Endothelial cell of umbilical vein (primary cell): ENCODE measurements around the gene KAZN. TPM values are rescaled to one million over a fixed set of nuclear protein-coding genes. Genes with fewer than 3 reads are reported as not detected.

Experiments
- BruUV-seq: library from RNA; stranded (reverse); fragments of 400-500 nt; replicated peaks from 2 replicates; lab custom pipeline; 2021; lab: Mats Ljungman, UMichigan
- CTCF ChIA-PET: fragments of 300-600, 350-600 bp; sonication (Branson Sonifier 250); formaldehyde crosslinking; loops from one replicate; lab custom pipeline; 2021; ENCODE audit warnings: antibody characterized with exemption, inconsistent platforms; lab: Charles Lee
- POLR2A ChIA-PET: fragments of 300-600, 350-600 bp; sonication (Branson Sonifier 250); formaldehyde crosslinking; loops from one replicate; lab custom pipeline; 2021; ENCODE audit warnings: antibody characterized with exemption, inconsistent platforms; lab: Charles Lee
- DNase-seq: peaks from one replicate; pipeline ENCODE4 v3.0.0-alpha.2; 2011; ENCODE audit warnings: low read depth, low spot score
- FAIRE-seq: peaks from 2 replicates; lab custom pipeline; 2011; peaks lifted over from hg19 to GRCh38; lab: Jason Lieb, UNC
- H2AFZ ChIP-seq: 2 replicates; pipeline ENCODE4 v1.6.0; 2012; ENCODE audit warnings: low read depth, low read length, control low read depth, inconsistent platforms
- H3K27ac ChIP-seq: 2 replicates; pipeline ENCODE4 v1.5.1; 2011; ENCODE audit warnings: low read depth, mild to moderate bottlenecking, control low read depth, low read length, moderate library complexity; ENCODE audit not compliant: insufficient read depth
- H3K27me3 ChIP-seq, 2 experiments: 2 replicates each; pipeline versions ENCODE4 v1.6.0 to v1.6.1; 2011; ENCODE audit warnings: low read length in 2 of 2, mixed read lengths in 1 of 2; ENCODE audit not compliant: control insufficient read depth in 2 of 2, insufficient read depth in 2 of 2
- H3K36me3 ChIP-seq, 2 experiments: 2 replicates in 1 of 2; 3 replicates in 1 of 2; pipeline ENCODE4 v1.5.1; 2011; ENCODE audit warnings: low read length in 2 of 2, mild to moderate bottlenecking in 1 of 2, moderate library complexity in 1 of 2; ENCODE audit not compliant: control insufficient read depth in 2 of 2, insufficient read depth in 2 of 2; ENCODE audit errors: extremely low read depth in 1 of 2
- H3K4me1 ChIP-seq: 3 replicates; pipeline ENCODE4 v1.5.1; 2011; ENCODE audit warnings: mild to moderate bottlenecking, low read length; ENCODE audit not compliant: control insufficient read depth, insufficient read depth; ENCODE audit errors: extremely low read depth
- H3K4me2 ChIP-seq: 2 replicates; pipeline ENCODE4 v1.6.1; 2011; ENCODE audit warnings: low read length, control low read depth, mixed read lengths; ENCODE audit not compliant: insufficient read depth
- H3K4me3 ChIP-seq, 3 experiments: fragments of 200-600 bp in 1 of 3; sonication (generic), shearing (Covaris generic) in 1 of 3; replicated peaks in 1 of 3; 2 replicates each; pipeline ENCODE4 v1.5.1; 2011 to 2016; ENCODE audit warnings: control low read depth in 3 of 3, low read length in 3 of 3, mild to moderate bottlenecking in 2 of 3, inconsistent platforms in 1 of 3, low read depth in 1 of 3, moderate library complexity in 1 of 3; ENCODE audit not compliant: insufficient read depth in 1 of 3
- H3K79me2 ChIP-seq: 2 replicates; pipeline ENCODE4 v1.6.0; 2012; ENCODE audit warnings: low read length, inconsistent platforms; ENCODE audit not compliant: control insufficient read depth, insufficient read depth
- H3K9ac ChIP-seq: replicated peaks from 2 replicates; pipeline ENCODE3; 2011; ENCODE audit warnings: low read length, control low read depth; ENCODE audit not compliant: insufficient read depth; ENCODE audit errors: extremely low read depth
- H3K9me1 ChIP-seq: replicated peaks from 3 replicates; pipeline ENCODE4 v1.6.0; 2011; ENCODE audit warnings: mild to moderate bottlenecking, low read length; ENCODE audit not compliant: control insufficient read depth, insufficient read depth; ENCODE audit errors: extremely low read depth
- H3K9me3 ChIP-seq: replicated peaks from 2 replicates; pipeline ENCODE4 v1.5.1; 2012; ENCODE audit warnings: low read length, inconsistent platforms; ENCODE audit not compliant: control insufficient read depth, insufficient read depth
- H4K20me1 ChIP-seq: replicated peaks from 2 replicates; pipeline ENCODE3; 2011; ENCODE audit warnings: mild to moderate bottlenecking, low read length; ENCODE audit not compliant: control insufficient read depth, insufficient read depth; ENCODE audit errors: extremely low read depth
- CTCF ChIP-seq, 2 donors: IDR thresholded peaks; 1 replicate in 1 of 2; 2 replicates in 1 of 2; pipeline ENCODE4 v1.5.1; 2011; ENCODE audit warnings: low read length in 2 of 2, mild to moderate bottlenecking in 2 of 2, moderate library complexity in 2 of 2, control low read depth in 1 of 2, inconsistent platforms in 1 of 2, low read depth in 1 of 2; ENCODE audit not compliant: insufficient read depth in 1 of 2; ENCODE audit errors: extremely low read depth in 1 of 2
- EZH2 ChIP-seq: IDR thresholded peaks from 2 replicates; pipeline ENCODE4 v1.6.1; 2012; ENCODE audit warnings: borderline replicate concordance, low read depth, mild to moderate bottlenecking, moderate library complexity, low read length, inconsistent platforms; ENCODE audit not compliant: severe bottlenecking
- FOS ChIP-seq: IDR thresholded peaks from 2 replicates; pipeline ENCODE4 v1.6.1; 2011; ENCODE audit warnings: mild to moderate bottlenecking, low read length, moderate library complexity, borderline replicate concordance; ENCODE audit not compliant: insufficient read depth
- GATA2 ChIP-seq: IDR thresholded peaks from 2 replicates; pipeline ENCODE4 v1.7.0; 2011; ENCODE audit warnings: low read depth, mild to moderate bottlenecking, moderate library complexity, mixed read lengths, low read length; ENCODE audit not compliant: insufficient read length, insufficient read depth
- JUN ChIP-seq: IDR thresholded peaks from 2 replicates; pipeline ENCODE4 v1.6.1; 2011; ENCODE audit warnings: borderline replicate concordance, low read depth; ENCODE audit not compliant: insufficient read length, insufficient read depth
- MAX ChIP-seq: IDR thresholded peaks from 2 replicates; pipeline ENCODE4 v1.6.1; 2011; ENCODE audit not compliant: insufficient read depth, insufficient read length
- MYC ChIP-seq: IDR thresholded peaks from one replicate; pipeline ENCODE4 v1.6.1; 2011; ENCODE audit warnings: mild to moderate bottlenecking, low read depth, low read length
- POLR2A ChIP-seq: IDR thresholded peaks from 2 replicates; pipeline ENCODE4 v1.6.1; 2012; ENCODE audit warnings: low read depth, mild to moderate bottlenecking, control low read depth, low read length
- POLR2AphosphoS5 ChIP-seq: IDR thresholded peaks from 2 replicates; pipeline ENCODE4 v1.6.1; 2012; ENCODE audit warnings: low read depth, mild to moderate bottlenecking, control low read depth, low read length, moderate library complexity; ENCODE audit not compliant: insufficient read depth
- dilution Hi-C: fragments of 300-500 bp; cut with MboI; formaldehyde crosslinking; loops from one replicate; pipeline ENCODE4 v1.15.0; 2019; ENCODE audit warnings: low sequenced_read_pairs; ENCODE audit not compliant: extremely low pct_ligation_motif_present
- intact Hi-C: fragments of 100-400 bp; cut with micrococcal nuclease; formaldehyde crosslinking; loops from one replicate; pipeline ENCODE4 v1.10.0; 2022
- polyA plus RNA-seq, 4 experiments: library from polyadenylated mRNA; depleted of rRNA in 3 of 4; stranded (reverse) in 3 of 4; unstranded in 1 of 4; fragments of >200 nt; gene quantifications; 2 replicates each; pipeline versions ENCODE4 v1.2.1 to v1.2.3, GENCODE V29; 2011 to 2012; ENCODE audit warnings: missing spikeins in 1 of 4
- total RNA-seq: library from RNA; stranded (reverse); gene quantifications from 2 replicates; pipeline ENCODE4 v1.2.3, GENCODE V29; 2021

Gene KAZN
- total and polyA plus RNA-seq, 2 donors (not counting 3 experiments of a cell fraction or from before 2014, with no cell fraction given) = 1.6 to 5.8 TPM

GRCh38 chr1:15028616-15029015, 430.1 kb downstream of the KAZN start:
- H2AFZ ChIP-seq = no peak overlapping the region
- intact Hi-C loops (no loop called here), dilution Hi-C loops (no loop called here)
- ChIA-PET POLR2A (no interaction called here), CTCF (interaction anchor here (1.2 to 4.3 kb wide), 7 partner anchors 8 to 116 kb away, joined by 3 to 29 read pairs (median 7); no protein-coding TSS in a partner anchor)
- H3K9me3 ChIP-seq = no peaks in the 10 kb centered on the region
- H3K79me2 ChIP-seq = no peaks in the 10 kb centered on the region
- H4K20me1 ChIP-seq = no peaks in the 10 kb centered on the region
- DNase-seq = no peak
- no peaks in the 10 kb centered on the region for H3K36me3 ChIP-seq
- no peak overlapping the region for H3K4me2 ChIP-seq
- H3K27ac ChIP-seq = no peak overlapping the region
- no peak for FAIRE-seq
- H3K27me3 ChIP-seq = no peaks in the 10 kb centered on the region
- no peaks in the 10 kb centered on the region for H3K4me1 ChIP-seq
- no peak overlapping the region for H3K9ac ChIP-seq
- H3K4me3 ChIP-seq = no peak overlapping the region
- BruUV-seq = no TSS peak
- H3K9me1 ChIP-seq = no peaks in the 10 kb centered on the region
- TF ChIP-seq GATA2 = no peak
- no peak for TF ChIP-seq POLR2A
- TF ChIP-seq MYC = no peak
- no peak for TF ChIP-seq JUN
- no peak for TF ChIP-seq POLR2AphosphoS5
- no peak for TF ChIP-seq FOS
- TF ChIP-seq CTCF (IDR thresholded peaks at IDR 0.05; ENCODE audit: extremely low read depth in 1 of 2, insufficient read depth in 1 of 2, low read depth in 1 of 2, low read length in 2 of 2) = no peak
- no peak for TF ChIP-seq MAX
- no peak for TF ChIP-seq EZH2
